Measurements from ENCODE around the gene CCSER1. TPM values are rescaled to one million over a fixed set of nuclear protein-coding genes. Genes with fewer than 3 reads are reported as not detected.

CCSER1 gene
- total and polyA plus RNA-seq, 2 donors (not counting 1 experiment from before 2014, with no cell fraction given) = 10.7 to 39.5 TPM

GRCh38 chr4:90237751-90238530, 110.7 kb downstream of the CCSER1 start:
- Mint-ChIP-seq H3K4me3 (no peak overlapping the region), H3K27me3 (no peaks in the 10 kb centered on the region), H3K4me1 (no peaks in the 10 kb centered on the region), H3K9me3 (ENCODE audit: insufficient read depth) (no peaks in the 10 kb centered on the region), H3K27ac (no peak overlapping the region)
- DNase-seq = no peak
- TF ChIP-seq EZH2 (IDR thresholded peaks at IDR 0.05; ENCODE audit: borderline replicate concordance, insufficient read depth, low read depth, low read length, poor library complexity, severe bottlenecking) = no peak
- TF ChIP-seq, protein P1, sequence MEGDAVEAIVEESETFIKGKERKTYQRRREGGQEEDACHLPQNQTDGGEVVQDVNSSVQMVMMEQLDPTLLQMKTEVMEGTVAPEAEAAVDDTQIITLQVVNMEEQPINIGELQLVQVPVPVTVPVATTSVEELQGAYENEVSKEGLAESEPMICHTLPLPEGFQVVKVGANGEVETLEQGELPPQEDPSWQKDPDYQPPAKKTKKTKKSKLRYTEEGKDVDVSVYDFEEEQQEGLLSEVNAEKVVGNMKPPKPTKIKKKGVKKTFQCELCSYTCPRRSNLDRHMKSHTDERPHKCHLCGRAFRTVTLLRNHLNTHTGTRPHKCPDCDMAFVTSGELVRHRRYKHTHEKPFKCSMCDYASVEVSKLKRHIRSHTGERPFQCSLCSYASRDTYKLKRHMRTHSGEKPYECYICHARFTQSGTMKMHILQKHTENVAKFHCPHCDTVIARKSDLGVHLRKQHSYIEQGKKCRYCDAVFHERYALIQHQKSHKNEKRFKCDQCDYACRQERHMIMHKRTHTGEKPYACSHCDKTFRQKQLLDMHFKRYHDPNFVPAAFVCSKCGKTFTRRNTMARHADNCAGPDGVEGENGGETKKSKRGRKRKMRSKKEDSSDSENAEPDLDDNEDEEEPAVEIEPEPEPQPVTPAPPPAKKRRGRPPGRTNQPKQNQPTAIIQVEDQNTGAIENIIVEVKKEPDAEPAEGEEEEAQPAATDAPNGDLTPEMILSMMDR (IDR thresholded peaks at IDR 0.05) = no peak
- Histone ChIP-seq H4K20me1 (ENCODE audit: control insufficient read depth, insufficient read depth, low read length, poor library complexity, severe bottlenecking) (no peaks in the 10 kb centered on the region), H3K27ac (ENCODE audit: low read length in 2 of 2) (no peak overlapping the region), H3K79me2 (ENCODE audit: control insufficient read depth, insufficient read depth, low read length) (no peaks in the 10 kb centered on the region), H3K4me1 (ENCODE audit: control insufficient read depth in 2 of 2, insufficient read depth in 2 of 2, low read length in 2 of 2) (no peaks in the 10 kb centered on the region), H3K36me3 (replicated peaks in 1 of 2; ENCODE audit: control extremely low read depth in 1 of 2, control insufficient read depth in 1 of 2, extremely low read depth in 1 of 2, insufficient read depth in 2 of 2, low read length in 1 of 2) (no peaks in the 10 kb centered on the region), H3K27me3 (replicated peaks in 1 of 4; ENCODE audit: control extremely low read depth in 1 of 4, control insufficient read depth in 3 of 4, insufficient read depth in 4 of 4, low read length in 3 of 4) (no peaks in the 10 kb centered on the region), H3K9ac (ENCODE audit: low read length) (no peak overlapping the region), H3K9me3 (ENCODE audit: control extremely low read depth in 1 of 3, control insufficient read depth in 2 of 3, insufficient read depth in 1 of 3, low read length in 2 of 3) (no peaks in the 10 kb centered on the region), H2AFZ (ENCODE audit: insufficient read depth, low read depth, low read length, poor library complexity, severe bottlenecking) (no peak overlapping the region), H3K4me3 (ENCODE audit: control extremely low read depth in 1 of 5, extremely low read depth in 1 of 5, insufficient read depth in 1 of 5, low read depth in 2 of 5, low read length in 4 of 5) (no peak overlapping the region), H3K4me2 (replicated peaks; ENCODE audit: low read depth, low read length, poor library complexity, severe bottlenecking) (no peak overlapping the region)
- intact Hi-C loops (cut with micrococcal nuclease) = no loop called here
- no peak for ATAC-seq (ENCODE audit: low read depth)
- POLR2A ChIA-PET = no interaction called here
- CTCF ChIA-PET = interaction anchor here (0.8 kb wide), 1 partner anchor 54 kb away, joined by 3 read pairs; no protein-coding TSS in a partner anchor
- no CpG with 5 or more reads among the region's 4 CpGs for WGBS (ENCODE audit: insufficient coverage)

DNA sequence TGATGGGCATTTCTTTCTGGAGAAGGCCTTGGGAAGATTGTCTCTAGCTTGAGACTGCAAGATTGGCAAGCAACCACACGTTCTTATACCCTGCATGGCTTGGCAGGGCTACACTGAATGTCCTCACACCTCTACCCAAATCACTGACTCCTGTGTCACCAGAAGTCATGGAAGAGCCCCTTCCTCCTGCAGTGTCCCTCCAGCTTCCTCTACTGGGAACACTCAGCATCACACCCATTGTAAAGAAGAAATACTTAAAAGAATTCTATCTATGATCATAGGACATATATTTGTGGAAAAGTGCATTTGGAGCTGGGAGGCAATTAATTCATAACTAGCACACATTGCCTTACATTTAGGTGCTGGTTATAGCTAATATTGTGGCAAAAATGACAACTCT, 113.1 kb downstream of the CCSER1 start:
- Mint-ChIP-seq H3K9me3 (ENCODE audit: insufficient read depth) (no peaks in the 10 kb centered on the region), H3K27me3 (no peaks in the 10 kb centered on the region), H3K27ac (no peak overlapping the region), H3K4me1 (peaks cover 3% of the 10 kb centered on the region), H3K4me3 (no peak overlapping the region)
- ChIA-PET POLR2A (no interaction called here), CTCF (no interaction called here)
- H3K36me3 ChIP-seq (replicated peaks in 1 of 2; ENCODE audit: control extremely low read depth in 1 of 2, control insufficient read depth in 1 of 2, extremely low read depth in 1 of 2, insufficient read depth in 2 of 2, low read length in 1 of 2) = no peaks in the 10 kb centered on the region
- TF ChIP-seq, protein P1 (IDR thresholded peaks at IDR 0.05) = no peak
- TF ChIP-seq EZH2 (IDR thresholded peaks at IDR 0.05; ENCODE audit: borderline replicate concordance, insufficient read depth, low read depth, low read length, poor library complexity, severe bottlenecking) = no peak
- no peaks in the 10 kb centered on the region for H3K4me1 ChIP-seq (ENCODE audit: control insufficient read depth in 2 of 2, insufficient read depth in 2 of 2, low read length in 2 of 2)
- H3K4me3 ChIP-seq (ENCODE audit: control extremely low read depth in 1 of 5, extremely low read depth in 1 of 5, insufficient read depth in 1 of 5, low read depth in 2 of 5, low read length in 4 of 5) = no peak overlapping the region
- intact Hi-C loops (cut with micrococcal nuclease) = no loop called here
- H3K4me2 ChIP-seq (replicated peaks; ENCODE audit: low read depth, low read length, poor library complexity, severe bottlenecking) = no peak overlapping the region
- no peak overlapping the region for H3K9ac ChIP-seq (ENCODE audit: low read length)
- H3K27ac ChIP-seq (ENCODE audit: low read length in 2 of 2) = no peak overlapping the region
- ATAC-seq (ENCODE audit: low read depth) = no peak
- H3K79me2 ChIP-seq (ENCODE audit: control insufficient read depth, insufficient read depth, low read length) = no peaks in the 10 kb centered on the region
- H2AFZ ChIP-seq (ENCODE audit: insufficient read depth, low read depth, low read length, poor library complexity, severe bottlenecking) = no peak overlapping the region
- H3K9me3 ChIP-seq (ENCODE audit: control extremely low read depth in 1 of 3, control insufficient read depth in 2 of 3, insufficient read depth in 1 of 3, low read length in 2 of 3) = no peaks in the 10 kb centered on the region
- no peak for DNase-seq
- no CpG with 5 or more reads among the region's 1 CpG for WGBS (ENCODE audit: insufficient coverage)
- H4K20me1 ChIP-seq (ENCODE audit: control insufficient read depth, insufficient read depth, low read length, poor library complexity, severe bottlenecking) = no peaks in the 10 kb centered on the region
- H3K27me3 ChIP-seq (replicated peaks in 1 of 4; ENCODE audit: control extremely low read depth in 1 of 4, control insufficient read depth in 3 of 4, insufficient read depth in 4 of 4, low read length in 3 of 4) = no peaks in the 10 kb centered on the region

Measured in B cell (primary cell).